GM10847 (cell line): ENCODE measurements around the gene PEAK1.

Experiments
- POLR2A ChIP-seq: IDR thresholded peaks from 2 replicates; pipeline ENCODE4 v1.6.1; 2011; ENCODE audit not compliant: insufficient read length; ENCODE audit errors: extremely low read depth

Gene PEAK1

GRCh38 chr15:77118882-77119321, 301.0 kb downstream of the PEAK1 start:
- no peak for TF ChIP-seq POLR2A

GRCh38 chr15:77115179-77115578, 304.7 kb downstream of the PEAK1 start:
- TF ChIP-seq POLR2A = no peak

GRCh38 chr15:77112838-77113504, 306.9 kb downstream of the PEAK1 start:
- TF ChIP-seq POLR2A = no peak

GRCh38 chr15:77111789-77112188, 308.1 kb downstream of the PEAK1 start:
- no peak for TF ChIP-seq POLR2A

- TF ChIP-seq POLR2A = no peak
Measured at GRCh38 chr15:77107531-77108355, 312.2 kb downstream of the PEAK1 start.

GRCh38 chr15:77107068-77107467, 312.8 kb downstream of the PEAK1 start:
- TF ChIP-seq POLR2A = no peak

- TF ChIP-seq POLR2A = no peak
Measured at GRCh38 chr15:77104155-77104554, 315.7 kb downstream of the PEAK1 start.

- no peak for TF ChIP-seq POLR2A
Measured at GRCh38 chr15:77099741-77100463, 320.0 kb downstream of the PEAK1 start.

- TF ChIP-seq POLR2A = no peak
Measured at GRCh38 chr15:77098572-77098971, 321.3 kb downstream of the PEAK1 start.

- TF ChIP-seq POLR2A = no peak
Measured at GRCh38 chr15:77097921-77098320, 322.0 kb downstream of the PEAK1 start.

GRCh38 chr15:77097248-77097721, 322.6 kb downstream of the PEAK1 start:
- TF ChIP-seq POLR2A = no peak

GRCh38 chr15:77096541-77096940, 323.4 kb downstream of the PEAK1 start:
- no peak for TF ChIP-seq POLR2A

GRCh38 chr15:77096138-77096537, 323.8 kb downstream of the PEAK1 start:
- no peak for TF ChIP-seq POLR2A

GRCh38 chr15:77094397-77095030, 325.4 kb downstream of the PEAK1 start:
- TF ChIP-seq POLR2A = no peak

- TF ChIP-seq POLR2A = no peak
Measured at GRCh38 chr15:77093436-77093835, 326.5 kb downstream of the PEAK1 start.

- TF ChIP-seq POLR2A = no peak
Measured at GRCh38 chr15:77091097-77091496, 328.8 kb downstream of the PEAK1 start.

GRCh38 chr15:77087213-77087612, 332.7 kb downstream of the PEAK1 start:
- TF ChIP-seq POLR2A = no peak
